H1 (cell line): Measurements from ENCODE around the gene TYK2. TPM values are rescaled to one million over a fixed set of nuclear protein-coding genes. Genes with fewer than 3 reads are reported as not detected.
A peak's percentile ranks its signal among the peaks of the same experiment; 100 is the strongest.

Source experiments
- ATF2 ChIP-seq: IDR thresholded peaks from 2 replicates; pipeline ENCODE4 v1.6.1; 2012; ENCODE audit warnings: low read length, inconsistent platforms
- CBX5 ChIP-seq: fragments of 300-800, 300-1000 bp; sonication (generic); IDR thresholded peaks from 2 replicates; pipeline ENCODE4 v1.7.1; 2016; ENCODE audit warnings: antibody characterized with exemption, low read length, low read depth
- CHD7 ChIP-seq: fragments of 300-600 bp; sonication (generic); IDR thresholded peaks from 2 replicates; pipeline ENCODE4 v1.7.1; 2012; ENCODE audit warnings: low read length, moderate library complexity, mild to moderate bottlenecking, inconsistent platforms; ENCODE audit not compliant: insufficient replicate concordance
- JUN ChIP-seq: IDR thresholded peaks from 2 replicates; pipeline ENCODE4 v1.6.1; 2011; ENCODE audit warnings: low read depth, mild to moderate bottlenecking, improper control_type of control experiment, low read length
- NRF1 ChIP-seq: IDR thresholded peaks from 2 replicates; pipeline ENCODE4 v1.6.1; 2011; ENCODE audit warnings: mild to moderate bottlenecking, low read depth, low read length, improper control_type of control experiment
- PHF8 ChIP-seq: fragments of 200-600 bp; sonication (generic); conservative IDR thresholded peaks from 2 replicates; pipeline ENCODE4 v1.7.1; 2012; ENCODE audit warnings: low read depth, mild to moderate bottlenecking, inconsistent platforms, low read length, moderate library complexity
- POLR2AphosphoS5 ChIP-seq: IDR thresholded peaks from 2 replicates; pipeline ENCODE4 v1.6.1; 2011; ENCODE audit warnings: low read depth, low read length
- RNF2 ChIP-seq: fragments of 200-900, 300-1000 bp; sonication (generic); IDR thresholded peaks from 2 replicates; pipeline ENCODE4 v1.7.1; 2016; ENCODE audit warnings: borderline replicate concordance, low read depth, mild to moderate bottlenecking, antibody characterized with exemption, low read length; ENCODE audit not compliant: poor library complexity, severe bottlenecking; ENCODE audit errors: missing control alignments
- polyA plus RNA-seq, 7 experiments: library from polyadenylated mRNA; depleted of rRNA in 3 of 7; stranded (reverse) in 5 of 7; unstranded in 2 of 7; fragments of >200 nt in 5 of 7; fragments of 200-250 nt in 2 of 7; gene quantifications; 1 replicate in 5 of 7; 2 replicates in 1 of 7; 4 replicates in 1 of 7; pipeline versions ENCODE4 v1.2.1 to v1.2.3, GENCODE V29; 2011 to 2013; ENCODE audit warnings: missing spikeins in 2 of 7, mixed read lengths in 2 of 7
- total RNA-seq: library from RNA; stranded (reverse); fragmentation: NEBNext Ultra II Directional; extraction: Animal tissue kit (Norgen Biotek cat#: 25700); gene quantifications from 2 replicates; pipeline ENCODE4 v1.2.1, GENCODE V29; 2021

The TYK2 gene
- total and polyA plus RNA-seq, 2 of the 8 experiments (the other 6 are each of a cell fraction or from before 2014, with no cell fraction given): 32.1 to 40.8 TPM

GRCh38 chr19:10332965-10333757 is 47.2 kb downstream of the TYK2 start, which contains the start of gene RAVER1 (continued):
- TF ChIP-seq RNF2 (no peak), PHF8 (peak; percentile 96), CBX5 (no peak), JUN (no peak), POLR2AphosphoS5 (no peak; the same call in none of the 2 replicates), NRF1 (peak; percentile 70), CHD7 (no peak), ATF2 (no peak)
